Upper lobe of left lung (tissue), 6 donors: ENCODE measurements around the gene AHI1. TPM values are rescaled to one million over a fixed set of nuclear protein-coding genes. Genes with fewer than 3 reads are reported as not detected.

Experiments
- ATAC-seq, 2 donors: fragments of 200-7000 bp; cut with Tn5 transposase; one replicate each; pipeline ENCODE4 v1.9.1; 2022; ENCODE audit warnings: mild to moderate bottlenecking in 2 of 2, moderate library complexity in 2 of 2; ENCODE audit not compliant: low FRiP score in 2 of 2
- DNase-seq, 2 donors: peaks; one replicate each; pipeline ENCODE4 v3.0.0-alpha.2; 2019 to 2020
- H3K27ac ChIP-seq, 4 donors: fragments of 200-600 bp; sonication (generic); one replicate each; pipeline ENCODE4 v1.5.1; 2016 to 2019
- H3K27me3 ChIP-seq, 4 donors: fragments of 200-600 bp; sonication (generic); one replicate each; pipeline ENCODE4 v1.5.1; 2017 to 2019
- H3K36me3 ChIP-seq, 4 donors: fragments of 200-600 bp; sonication (generic); one replicate each; pipeline ENCODE4 v1.5.1; 2016 to 2019
- H3K4me1 ChIP-seq, 4 donors: fragments of 200-600 bp; sonication (generic); one replicate each; pipeline ENCODE4 v1.5.1; 2018 to 2019
- H3K4me3 ChIP-seq, 4 donors: fragments of 200-600 bp; sonication (generic); one replicate each; pipeline ENCODE4 v1.5.1; 2017 to 2019; ENCODE audit warnings: mild to moderate bottlenecking in 2 of 4, moderate library complexity in 1 of 4
- H3K9me3 ChIP-seq, 4 donors: fragments of 200-600 bp; sonication (generic); one replicate each; pipeline ENCODE4 v1.5.1; 2018 to 2019
- CTCF ChIP-seq, 6 experiments: fragments of 450-650 bp in 4 of 6; fragments of 200-600 bp in 2 of 6; sonication (generic) in 2 of 6; IDR thresholded peaks; one replicate each; pipeline ENCODE4 v1.5.1; 2016 to 2019; ENCODE audit warnings: antibody characterized with exemption in 6 of 6
- EP300 ChIP-seq, 4 donors: sonication (generic); formaldehyde crosslinking; IDR thresholded peaks; one replicate each; pipeline ENCODE4 v1.5.1; 2017; ENCODE audit warnings: antibody characterized with exemption in 4 of 4, control low read depth in 2 of 4
- POLR2A ChIP-seq, 4 donors: fragments of 450-650 bp; IDR thresholded peaks; one replicate each; pipeline ENCODE4 v1.5.1; 2016 to 2017; ENCODE audit warnings: antibody characterized with exemption in 4 of 4, mild to moderate bottlenecking in 2 of 4
- POLR2AphosphoS5 ChIP-seq, 2 donors: sonication (generic); formaldehyde crosslinking; IDR thresholded peaks; one replicate each; pipeline ENCODE4 v1.5.1; 2017; ENCODE audit warnings: antibody characterized with exemption in 2 of 2
- WGBS, 2 donors: methylation state at CpG; one replicate each; pipeline ENCODE4 v1.1.5; 2017 to 2018; 5-methylcytosine and 5-hydroxymethylcytosine counted together
- total RNA-seq, 6 donors: library from RNA; depleted of rRNA in 4 of 6; stranded (reverse); fragments of >200 nt in 4 of 6; gene quantifications; one replicate each; pipeline versions ENCODE4 v1.1.0 to v1.2.1, GENCODE V29; 2016 to 2021
- donor health status: DM: no; HTN: no; CAD: no; lungs with moderate emphysema.
- donor health status: DM: no; HTN: yes; CAD: no; lungs with severe emphysema.

The AHI1 gene
- total RNA-seq, 6 donors from 2014 or later: 17.1 to 57.6 (median 40.3) TPM

GRCh38 chr6:135289816-135290215 is 207.7 kb downstream of the AHI1 start:
- 88 to 95% methylated on average over 5 of the region's 5 CpGs for WGBS, 2 donors

GRCh38 chr6:135286962-135287538 is 210.5 kb downstream of the AHI1 start:
- Histone ChIP-seq H3K4me1 (no peaks in the 10 kb centered on the region), H3K27ac (peak overlapping the region in 1 of 4 donors; percentile 8), H3K9me3 (no peaks in the 10 kb centered on the region), H3K36me3 (peaks cover 0 to 10% (median 0%) of the 10 kb centered on the region in 4 donors), H3K27me3 (no peaks in the 10 kb centered on the region), H3K4me3 (no peak overlapping the region)
- TF ChIP-seq POLR2AphosphoS5 (IDR thresholded peaks at IDR 0.05): no peak
- TF ChIP-seq EP300 (IDR thresholded peaks at IDR 0.05): no peak
- no peak for TF ChIP-seq POLR2A (IDR thresholded peaks at IDR 0.05)
- no peak for TF ChIP-seq CTCF (IDR thresholded peaks at IDR 0.05)
- ATAC-seq (peak in 1 of 2 donors; percentile 26), DNase-seq (no peak)
- 68% methylated on average over 8 of the region's 8 CpGs for WGBS, 2 donors

More at GRCh38 chr6:135289816-135290215, 207.7 kb downstream of the AHI1 start:
- ATAC-seq (no peak), DNase-seq (no peak)
- H3K4me1 ChIP-seq: no peaks in the 10 kb centered on the region
- H3K27ac ChIP-seq: no peak overlapping the region
- no peak overlapping the region for H3K4me3 ChIP-seq
- TF ChIP-seq CTCF (IDR thresholded peaks at IDR 0.05) (no peak), POLR2A (IDR thresholded peaks at IDR 0.05) (no peak), POLR2AphosphoS5 (IDR thresholded peaks at IDR 0.05) (no peak), EP300 (IDR thresholded peaks at IDR 0.05) (no peak)
- no peaks in the 10 kb centered on the region for H3K27me3 ChIP-seq
- H3K9me3 ChIP-seq: no peaks in the 10 kb centered on the region
- peaks cover 0 to 10% (median 0%) of the 10 kb centered on the region in 4 donors for H3K36me3 ChIP-seq

- DNase-seq (no peak), ATAC-seq (no peak)
- Histone ChIP-seq H3K4me3 (no peak overlapping the region), H3K36me3 (peaks cover 0 to 7% (median 0%) of the 10 kb centered on the region in 4 donors), H3K4me1 (no peaks in the 10 kb centered on the region), H3K27ac (no peak overlapping the region), H3K9me3 (no peaks in the 10 kb centered on the region), H3K27me3 (no peaks in the 10 kb centered on the region)
- 73 to 74% methylated on average over 2 of the region's 2 CpGs for WGBS, 2 donors
- no peak for TF ChIP-seq EP300 (IDR thresholded peaks at IDR 0.05)
- no peak for TF ChIP-seq POLR2AphosphoS5 (IDR thresholded peaks at IDR 0.05)
- no peak for TF ChIP-seq CTCF (IDR thresholded peaks at IDR 0.05)
- TF ChIP-seq POLR2A (IDR thresholded peaks at IDR 0.05): no peak
These were observed 212.4 kb downstream of the AHI1 start for GRCh38 chr6:135285165-135285564.

- TF ChIP-seq POLR2AphosphoS5 (IDR thresholded peaks at IDR 0.05): no peak
- no peak for TF ChIP-seq EP300 (IDR thresholded peaks at IDR 0.05)
- no peak for TF ChIP-seq POLR2A (IDR thresholded peaks at IDR 0.05)
- no peak for TF ChIP-seq CTCF (IDR thresholded peaks at IDR 0.05)
- H3K27me3 ChIP-seq: no peaks in the 10 kb centered on the region
- WGBS, 2 donors: 94 to 100% methylated on average over 2 of the region's 2 CpGs
These were observed 213.6 kb downstream of the AHI1 start for GRCh38 chr6:135283926-135284325.

GRCh38 chr6:135282395-135282794 is 215.1 kb downstream of the AHI1 start:
- H3K4me3 ChIP-seq: no peak overlapping the region
- no peak for ATAC-seq
- no peak overlapping the region for H3K27ac ChIP-seq
- H3K4me1 ChIP-seq: no peaks in the 10 kb centered on the region
- H3K36me3 ChIP-seq: no peaks in the 10 kb centered on the region
- no peaks in the 10 kb centered on the region for H3K9me3 ChIP-seq
- H3K27me3 ChIP-seq: no peaks in the 10 kb centered on the region
- DNase-seq: no peak
- no peak for TF ChIP-seq EP300 (IDR thresholded peaks at IDR 0.05)
- TF ChIP-seq POLR2AphosphoS5 (IDR thresholded peaks at IDR 0.05): no peak
- TF ChIP-seq POLR2A (IDR thresholded peaks at IDR 0.05): no peak

More at GRCh38 chr6:135283926-135284325, 213.6 kb downstream of the AHI1 start:
- DNase-seq: no peak
- Histone ChIP-seq H3K27ac (no peak overlapping the region), H3K9me3 (no peaks in the 10 kb centered on the region), H3K36me3 (no peaks in the 10 kb centered on the region), H3K4me1 (no peaks in the 10 kb centered on the region), H3K4me3 (no peak overlapping the region)
- no peak for ATAC-seq
